Ascending aorta (tissue), 2 donors: ENCODE results near the gene MTMR11. TPM values are rescaled to one million over a fixed set of nuclear protein-coding genes. Genes with fewer than 3 reads are reported as not detected.
"Not testable (repeated sequence)": the region's sequence is repeated elsewhere in the genome, so short reads cannot be mapped to it uniquely, and the experiment has no call there.

ENCODE experiments used
- DNase-seq, 2 donors: peaks; one replicate each; pipeline ENCODE4 v3.0.0-alpha.2; 2019; ENCODE audit warnings: low spot score in 2 of 2
- H3K27ac ChIP-seq, 2 donors: fragments of 200-600 bp; sonication (generic); one replicate each; pipeline ENCODE4 v1.5.1; 2016 to 2017; ENCODE audit warnings: mild to moderate bottlenecking in 1 of 2
- H3K27me3 ChIP-seq: fragments of 200-600 bp; sonication (generic); one replicate; pipeline ENCODE4 v1.5.1; 2017
- H3K36me3 ChIP-seq, 2 donors: fragments of 200-600 bp; sonication (generic); one replicate each; pipeline ENCODE4 v1.5.1; 2016
- H3K4me1 ChIP-seq, 2 donors: fragments of 200-600 bp; sonication (generic); one replicate each; pipeline ENCODE4 v1.5.1; 2016 to 2017; ENCODE audit warnings: mild to moderate bottlenecking in 1 of 2
- H3K4me3 ChIP-seq, 2 donors: fragments of 200-600 bp; sonication (generic); one replicate each; pipeline ENCODE4 v1.5.1; 2016 to 2017; ENCODE audit warnings: mild to moderate bottlenecking in 1 of 2
- H3K9me3 ChIP-seq, 2 donors: fragments of 200-600 bp; sonication (generic); one replicate each; pipeline ENCODE4 v1.5.1; 2016
- CTCF ChIP-seq, 3 experiments: fragments of 200-600 bp in 2 of 3; fragments of 450-650 bp in 1 of 3; sonication (generic) in 2 of 3; IDR thresholded peaks; one replicate each; pipeline ENCODE4 v1.5.1; 2016 to 2019; ENCODE audit warnings: antibody characterized with exemption in 3 of 3, mild to moderate bottlenecking in 1 of 3, moderate library complexity in 1 of 3
- intact Hi-C: fragments of 100-400 bp; cut with DNase I; formaldehyde crosslinking; loops from one replicate; pipeline ENCODE4 v1.15.1; 2023
- total RNA-seq: library from RNA; depleted of rRNA; stranded (reverse); fragments of >200 nt; gene quantifications from one replicate; pipeline ENCODE4 v1.1.0, GENCODE V29; 2016

Gene MTMR11
- total RNA-seq, 1 donor from 2014 or later = 39.8 TPM

GRCh38 chr1:149942885-149943284 is 6.2 kb upstream of the MTMR11 start:
- Histone ChIP-seq H3K27ac (peak overlapping the region in 1 of 2 donors; percentile 23), H3K4me3 (no peak overlapping the region), H3K36me3 (peaks cover 40 to 44% of the 10 kb centered on the region in 2 donors), H3K27me3 (no peaks in the 10 kb centered on the region), H3K4me1 (peaks cover under 1 to 12% of the 10 kb centered on the region in 2 donors), H3K9me3 (no peaks in the 10 kb centered on the region)
- TF ChIP-seq CTCF (IDR thresholded peaks at IDR 0.05) = no peak
- intact Hi-C loops = no loop called here
- no peak for DNase-seq

DNA sequence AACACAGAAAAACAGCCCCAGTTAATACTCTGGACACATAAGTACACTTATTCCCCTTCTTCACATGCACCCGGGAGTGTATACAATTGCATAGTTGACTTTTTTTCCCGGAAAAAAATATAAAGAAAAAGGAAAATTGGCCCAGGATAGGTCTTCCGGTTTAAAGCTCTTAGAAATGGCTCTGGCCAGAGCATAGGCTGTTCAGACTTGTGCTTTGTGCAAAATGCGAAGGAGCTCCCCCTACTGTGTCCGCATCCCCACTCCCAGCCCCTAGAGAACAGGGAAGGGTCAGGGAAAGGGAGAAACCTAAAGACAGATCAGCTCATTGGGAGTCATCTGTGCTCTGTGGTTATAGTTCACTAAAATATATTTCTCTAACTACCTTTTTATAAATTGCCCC is 5.5 kb upstream of the MTMR11 start:
- Histone ChIP-seq H3K27ac (peak overlapping the region in 1 of 2 donors; percentile 41), H3K4me1 (peaks cover 5 to 19% of the 10 kb centered on the region in 2 donors), H3K27me3 (no peaks in the 10 kb centered on the region), H3K9me3 (no peaks in the 10 kb centered on the region), H3K4me3 (no peak overlapping the region), H3K36me3 (peaks cover 36 to 37% of the 10 kb centered on the region in 2 donors)
- intact Hi-C loops = no loop called here
- no peak for DNase-seq
- peak in 2 of 3 experiments; percentile 24 to 46 for TF ChIP-seq CTCF (IDR thresholded peaks at IDR 0.05)

DNA sequence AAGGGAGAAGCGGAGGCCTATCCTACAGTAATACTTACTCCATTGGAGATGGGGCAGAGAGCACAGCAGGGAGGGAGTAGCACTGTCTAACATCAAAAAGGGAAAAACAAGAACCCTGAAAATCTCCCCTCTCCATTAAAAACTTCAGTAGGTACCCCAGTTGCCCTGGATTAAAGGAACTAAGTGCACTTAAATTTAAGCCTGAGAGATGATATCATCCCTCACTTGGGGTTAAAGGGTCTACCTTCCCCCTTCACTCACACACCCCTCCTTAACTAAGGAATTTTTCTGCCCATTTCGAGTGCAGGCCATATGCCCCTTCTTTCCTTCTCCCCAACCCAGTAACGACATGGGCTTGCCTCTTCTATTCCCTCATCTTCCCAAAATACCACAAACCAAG is 3.7 kb upstream of the MTMR11 start:
- Histone ChIP-seq H3K4me1 (peaks cover 5 to 25% of the 10 kb centered on the region in 2 donors), H3K27me3 (no peaks in the 10 kb centered on the region), H3K9me3 (no peaks in the 10 kb centered on the region), H3K36me3 (peaks cover 19 to 20% of the 10 kb centered on the region in 2 donors), H3K4me3 (no peak overlapping the region), H3K27ac (peak overlapping the region; percentile 82 to 96)
- intact Hi-C loops = no loop called here
- TF ChIP-seq CTCF (IDR thresholded peaks at IDR 0.05) = no peak
- DNase-seq = no peak

- H3K36me3 ChIP-seq, H3K9me3 ChIP-seq, DNase-seq, H3K27me3 ChIP-seq: not testable (repeated sequence)
- Histone ChIP-seq H3K27ac (peak overlapping the region; percentile 82 to 96), H3K4me3 (peak overlapping the region; percentile 38 to 59), H3K4me1 (peaks cover 5 to 27% of the 10 kb centered on the region in 2 donors)
- intact Hi-C loops = loop anchor here (1.0 to 2.0 kb wide), 2 partner anchors 11 to 20 kb away; partner anchors contain the start of gene SF3B4
Measured at GRCh38 chr1:149938668-149939003, 2.0 kb upstream of the MTMR11 start.

GRCh38 chr1:149937759-149938158 is 1.1 kb upstream of the MTMR11 start:
- Histone ChIP-seq H3K4me3 (peak overlapping the region; percentile 74 to 93), H3K4me1 (peaks cover 5 to 27% of the 10 kb centered on the region in 2 donors), H3K27me3 (no peaks in the 10 kb centered on the region), H3K36me3 (peaks cover 0 to 15% of the 10 kb centered on the region in 2 donors), H3K27ac (peak overlapping the region; percentile 82 to 96), H3K9me3 (no peaks in the 10 kb centered on the region)
- intact Hi-C loops = loop anchor here (2.0 kb wide), 1 partner anchor 19 kb away; no protein-coding TSS in a partner anchor
- DNase-seq = no peak
- no peak for TF ChIP-seq CTCF (IDR thresholded peaks at IDR 0.05)

- peak in 1 of 3 experiments; percentile 20 for TF ChIP-seq CTCF (IDR thresholded peaks at IDR 0.05)
- no peak for DNase-seq
- H3K9me3 ChIP-seq = no peaks in the 10 kb centered on the region
- intact Hi-C loops = loop anchor here (1.0 kb wide), 1 partner anchor 51 kb away; a partner anchor contains a TSS
- peaks cover 1 to 19% of the 10 kb centered on the region in 2 donors for H3K36me3 ChIP-seq
- H3K27me3 ChIP-seq = no peaks in the 10 kb centered on the region
- peak overlapping the region; percentile 82 to 96 for H3K27ac ChIP-seq
- peaks cover 5 to 27% of the 10 kb centered on the region in 2 donors for H3K4me1 ChIP-seq
- H3K4me3 ChIP-seq = peak overlapping the region; percentile 74 to 93
Measured at GRCh38 chr1:149936992-149937705, 470 bp upstream of the MTMR11 start.
